Osteoblast (primary cell): ENCODE data around the gene SLX9. TPM values are rescaled to one million over a fixed set of nuclear protein-coding genes. Genes with fewer than 3 reads are reported as not detected.
A peak's percentile ranks its signal among the peaks of the same experiment; 100 is the strongest.

ENCODE experiments used
- DNase-seq: peaks from one replicate; pipeline ENCODE4 v3.0.0; 2011; ENCODE audit warnings: low spot score, mixed read lengths; ENCODE audit not compliant: insufficient read length; ENCODE audit errors: missing footprints
- H2AFZ ChIP-seq: 2 replicates; pipeline ENCODE4 v1.6.0; 2011; ENCODE audit warnings: mild to moderate bottlenecking, low read length
- H3K27ac ChIP-seq: 2 replicates; pipeline ENCODE4 v1.5.1; 2011; ENCODE audit warnings: mild to moderate bottlenecking, low read depth, low read length, moderate library complexity
- H3K27me3 ChIP-seq: 2 replicates; pipeline ENCODE4 v1.6.0; 2012; ENCODE audit warnings: mild to moderate bottlenecking, control low read depth, inconsistent platforms, low read length, moderate library complexity; ENCODE audit not compliant: insufficient read depth
- H3K36me3 ChIP-seq: 2 replicates; pipeline ENCODE4 v1.5.1; 2011; ENCODE audit warnings: mild to moderate bottlenecking, low read length, control low read depth, moderate library complexity; ENCODE audit not compliant: insufficient read depth
- H3K4me1 ChIP-seq: 2 replicates; pipeline ENCODE4 v1.5.1; 2011; ENCODE audit warnings: mild to moderate bottlenecking, low read length, control low read depth, moderate library complexity; ENCODE audit not compliant: insufficient read depth
- H3K4me2 ChIP-seq: 2 replicates; pipeline ENCODE4 v1.6.0; 2011; ENCODE audit warnings: mild to moderate bottlenecking, low read length; ENCODE audit not compliant: insufficient read depth
- H3K4me3 ChIP-seq: fragments of 200-600 bp; sonication (generic); 3 replicates; pipeline ENCODE4 v1.5.1; 2012; ENCODE audit warnings: mild to moderate bottlenecking, low read length, inconsistent platforms; ENCODE audit not compliant: insufficient read depth
- H3K79me2 ChIP-seq: 2 replicates; pipeline ENCODE4 v1.6.0; 2012; ENCODE audit warnings: mild to moderate bottlenecking, low read length, control low read depth, inconsistent platforms; ENCODE audit not compliant: insufficient read depth
- H3K9me3 ChIP-seq: 2 replicates; pipeline ENCODE4 v1.5.1; 2011; ENCODE audit warnings: low read depth, low read length, control low read depth
- H4K20me1 ChIP-seq: 2 replicates; pipeline ENCODE4 v1.6.0; 2012; ENCODE audit warnings: mild to moderate bottlenecking, low read length, control low read depth; ENCODE audit not compliant: insufficient read depth
- CTCF ChIP-seq: IDR thresholded peaks from 2 replicates; pipeline ENCODE4 v1.5.1; 2011; ENCODE audit warnings: mild to moderate bottlenecking, low read depth, low read length, moderate library complexity; ENCODE audit errors: extremely low read depth
- total RNA-seq: library from RNA; depleted of rRNA; stranded (reverse); fragments of >200 nt; gene quantifications from 2 replicates; pipeline ENCODE4 v1.2.3, GENCODE V29; 2012

The SLX9 gene
- total RNA-seq, 1 donor: 9.4 TPM

- DNase-seq: peak; percentile 74
- no peak overlapping the region for H2AFZ ChIP-seq
- TF ChIP-seq CTCF: no peak
- peaks cover 24% of the 10 kb centered on the region for H3K36me3 ChIP-seq
- H3K9me3 ChIP-seq: no peaks in the 10 kb centered on the region
- H3K4me3 ChIP-seq: no peak overlapping the region
- H4K20me1 ChIP-seq: peaks cover 64% of the 10 kb centered on the region
- H3K4me2 ChIP-seq: no peak overlapping the region
- no peak overlapping the region for H3K27ac ChIP-seq
- H3K4me1 ChIP-seq: peaks cover under 1% of the 10 kb centered on the region
- H3K79me2 ChIP-seq: peaks cover 88% of the 10 kb centered on the region
- H3K27me3 ChIP-seq: no peaks in the 10 kb centered on the region
These were observed 6.6 kb downstream of the SLX9 start for GRCh38 chr21:44946254-44947041.

- no peak overlapping the region for H3K4me2 ChIP-seq
- TF ChIP-seq CTCF: no peak
- H3K4me1 ChIP-seq: no peaks in the 10 kb centered on the region
- H3K4me3 ChIP-seq: no peak overlapping the region
- H3K27me3 ChIP-seq: no peaks in the 10 kb centered on the region
- H3K79me2 ChIP-seq: peaks cover 84% of the 10 kb centered on the region
- peak; percentile 86 for DNase-seq
- no peak overlapping the region for H3K27ac ChIP-seq
- no peaks in the 10 kb centered on the region for H3K9me3 ChIP-seq
- H4K20me1 ChIP-seq: peaks cover 58% of the 10 kb centered on the region
- peaks cover 26% of the 10 kb centered on the region for H3K36me3 ChIP-seq
- no peak overlapping the region for H2AFZ ChIP-seq
These were observed 7.5 kb downstream of the SLX9 start for GRCh38 chr21:44947111-44947929.

- H3K79me2 ChIP-seq: peaks cover 84% of the 10 kb centered on the region
- peaks cover 55% of the 10 kb centered on the region for H4K20me1 ChIP-seq
- no peak for DNase-seq
These were observed 8.1 kb downstream of the SLX9 start for GRCh38 chr21:44947930-44948331.

More at GRCh38 chr21:44947930-44948331, 8.1 kb downstream of the SLX9 start:
- TF ChIP-seq CTCF: no peak
- H3K4me2 ChIP-seq: no peak overlapping the region
- H3K4me1 ChIP-seq: no peaks in the 10 kb centered on the region
- H3K27ac ChIP-seq: no peak overlapping the region
- no peak overlapping the region for H3K4me3 ChIP-seq
- H3K9me3 ChIP-seq: no peaks in the 10 kb centered on the region
- no peaks in the 10 kb centered on the region for H3K27me3 ChIP-seq
- H2AFZ ChIP-seq: no peak overlapping the region
- peaks cover 26% of the 10 kb centered on the region for H3K36me3 ChIP-seq
